T-helper 2 cell (primary cell): Measurements from ENCODE around the gene EHMT2.
A peak's percentile ranks its signal among the peaks of the same experiment; 100 is the strongest.
"Not testable (repeated sequence)": the region's sequence is repeated elsewhere in the genome, so short reads cannot be mapped to it uniquely, and the experiment has no call there.

Experiments
- DNase-seq, 5 experiments: peaks; one replicate each; pipeline versions ENCODE4 v3.0.0 to v3.0.0-alpha.2; 2012 to 2022

EHMT2 gene

GRCh38 chr6:31869343-31869742 lies 28.2 kb downstream of the EHMT2 start:
- DNase-seq, result no peak

DNA sequence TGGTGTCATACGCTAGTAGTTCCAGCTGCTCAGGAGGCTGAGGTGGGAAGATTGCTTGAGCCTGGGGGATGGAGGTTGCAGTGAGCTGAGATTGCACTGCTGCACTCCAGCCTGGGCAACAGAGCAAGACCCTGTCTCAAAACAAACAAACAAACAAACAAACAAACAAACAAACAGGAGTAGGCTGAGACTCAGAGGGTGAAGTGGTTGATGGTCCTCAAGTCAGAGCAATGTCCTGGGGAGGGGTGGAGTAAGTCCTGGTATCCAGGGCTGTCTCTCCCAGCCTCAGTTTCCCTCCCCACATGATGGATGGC lies 28.9 kb downstream of the EHMT2 start:
- DNase-seq, result not testable (repeated sequence)

DNA sequence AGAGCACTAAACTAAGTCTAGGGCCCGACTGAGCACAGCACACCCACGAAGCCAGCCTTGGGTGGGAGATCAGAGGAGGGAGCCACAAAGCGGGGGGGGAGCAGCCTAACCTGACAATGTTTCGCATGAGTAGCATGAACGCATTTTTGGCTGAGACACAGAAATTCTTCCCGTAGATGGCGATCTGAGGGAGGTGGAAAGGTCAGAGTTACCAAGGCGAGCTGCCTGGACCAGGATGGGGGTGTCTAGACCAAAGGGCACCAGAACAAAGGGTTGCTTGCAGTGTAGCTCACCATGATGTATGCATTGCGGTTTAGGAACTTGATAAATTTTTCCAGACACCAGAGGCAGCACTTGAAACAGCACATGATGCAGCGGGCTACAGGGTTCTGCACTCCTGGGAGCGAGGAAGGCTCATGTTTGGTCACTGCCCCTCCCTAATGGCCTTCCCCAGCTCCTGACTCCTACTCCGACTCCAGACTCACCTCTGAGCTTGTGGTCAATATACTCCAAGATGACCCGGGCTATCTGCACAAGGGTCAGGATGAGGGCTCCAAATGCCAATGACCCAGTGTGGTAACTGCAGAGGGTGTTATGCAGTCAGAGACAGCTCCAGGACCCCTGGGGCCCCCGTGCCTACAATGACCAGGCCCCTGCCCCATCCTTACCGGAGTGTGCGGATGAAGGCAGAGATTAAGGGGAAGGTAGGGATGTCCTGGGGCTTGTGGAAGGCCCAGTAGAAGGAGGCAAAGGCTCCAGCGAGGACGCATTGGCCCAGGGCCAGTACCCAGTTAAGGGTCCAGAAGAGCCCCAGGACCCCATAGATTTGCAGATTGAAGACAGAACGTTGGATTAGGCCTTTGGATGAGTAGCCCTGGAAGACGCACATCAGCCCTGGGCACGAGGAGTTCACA lies 32.0 kb downstream of the EHMT2 start:
- no peak for DNase-seq

GRCh38 chr6:31864818-31865204 lies 32.7 kb downstream of the EHMT2 start:
- no peak for DNase-seq

GRCh38 chr6:31864123-31864562 lies 33.4 kb downstream of the EHMT2 start:
- DNase-seq, result not testable (repeated sequence)

DNA sequence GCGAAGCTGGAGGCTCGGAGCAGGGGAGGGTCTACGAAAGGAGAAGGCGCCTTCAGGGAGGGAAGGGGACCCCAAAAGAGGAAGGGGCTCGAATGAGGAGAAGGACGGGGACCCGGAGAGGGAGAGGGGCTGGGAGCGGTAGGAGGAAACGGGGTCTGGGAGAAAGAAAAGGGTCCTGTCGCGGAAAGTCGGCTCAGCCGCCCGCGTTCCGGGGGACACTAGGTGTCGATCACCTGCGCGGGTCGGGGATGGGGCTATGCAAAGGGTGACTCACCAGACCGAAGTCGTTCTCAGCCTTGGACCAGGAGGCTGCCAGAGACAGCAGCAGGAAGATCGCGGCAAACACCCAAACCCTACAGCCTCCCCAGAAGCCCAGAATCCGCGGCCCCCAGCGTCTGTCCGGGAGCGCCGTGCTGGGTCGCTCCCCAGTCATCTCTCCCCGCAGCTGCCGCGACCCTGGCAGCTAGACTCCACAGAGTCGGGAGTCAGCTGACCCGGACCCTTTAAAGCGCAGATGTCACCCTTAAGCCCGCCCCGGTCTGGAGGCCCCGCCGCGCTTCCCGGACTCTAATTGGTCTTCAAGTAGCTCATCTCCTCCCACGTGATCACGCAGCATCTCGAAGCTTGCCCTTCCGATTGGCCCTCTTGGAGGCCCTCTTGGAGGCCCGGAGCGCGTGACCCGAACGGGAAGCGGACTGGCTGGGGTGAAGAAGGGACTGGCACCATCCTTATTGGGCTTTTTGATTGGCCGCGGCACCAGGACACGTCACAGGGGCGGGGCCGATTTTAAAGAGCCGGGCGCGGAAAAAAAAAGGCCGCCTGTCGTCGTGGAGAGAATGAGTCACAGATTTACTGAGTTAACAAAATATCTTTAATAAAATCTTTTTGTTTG lies 34.9 kb downstream of the EHMT2 start, which contains the start of gene NEU1:
TSS of gene NEU1 (minus strand) at position 478 of the 892 bp plus-strand sequence. CDS start at position 433, 45 bp downstream.
- DNase-seq, result peak; percentile 97 to 100 (median 100)

- no peak for DNase-seq
Observed at GRCh38 chr6:31861919-31862343, 35.6 kb downstream of the EHMT2 start.

DNA sequence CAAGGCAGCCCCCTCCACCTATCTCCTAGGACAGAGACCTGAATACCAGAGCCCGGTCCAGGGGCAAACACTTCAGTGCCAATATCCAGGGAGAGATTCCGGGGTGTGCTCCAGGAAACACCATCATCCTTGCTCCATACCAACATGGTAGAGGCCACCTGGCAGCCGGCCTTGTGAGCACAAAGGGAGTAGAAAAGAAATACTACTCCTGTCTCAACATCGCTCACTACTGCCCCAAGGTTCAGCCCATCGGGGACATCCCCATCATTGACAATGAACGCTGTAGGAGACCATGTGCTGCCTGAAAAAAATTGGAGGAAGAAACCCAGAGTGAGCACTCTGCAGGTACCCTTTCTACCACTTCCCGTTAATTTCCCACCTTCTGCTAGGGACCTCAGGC lies 36.3 kb downstream of the EHMT2 start:
- DNase-seq, result no peak

DNA sequence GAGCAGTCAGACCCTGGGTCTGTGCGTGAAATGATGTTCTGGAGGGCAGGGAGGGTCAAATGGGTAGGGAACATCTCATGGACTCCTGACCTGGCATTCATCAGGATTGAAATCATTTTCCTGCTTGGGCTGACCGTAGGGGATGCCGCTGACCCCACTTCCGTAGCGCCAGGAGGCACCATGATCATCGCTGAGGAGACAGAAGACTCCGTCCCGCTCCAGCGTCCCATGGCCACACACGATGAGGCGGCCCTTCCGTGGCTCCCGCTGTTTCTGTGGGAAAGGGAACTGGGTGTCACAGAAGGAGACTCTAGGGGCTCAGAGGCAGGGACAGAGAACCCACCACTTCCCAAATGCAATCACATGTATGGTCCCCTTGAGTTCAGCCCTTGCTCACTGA lies 37.1 kb downstream of the EHMT2 start:
- DNase-seq, result no peak

DNA sequence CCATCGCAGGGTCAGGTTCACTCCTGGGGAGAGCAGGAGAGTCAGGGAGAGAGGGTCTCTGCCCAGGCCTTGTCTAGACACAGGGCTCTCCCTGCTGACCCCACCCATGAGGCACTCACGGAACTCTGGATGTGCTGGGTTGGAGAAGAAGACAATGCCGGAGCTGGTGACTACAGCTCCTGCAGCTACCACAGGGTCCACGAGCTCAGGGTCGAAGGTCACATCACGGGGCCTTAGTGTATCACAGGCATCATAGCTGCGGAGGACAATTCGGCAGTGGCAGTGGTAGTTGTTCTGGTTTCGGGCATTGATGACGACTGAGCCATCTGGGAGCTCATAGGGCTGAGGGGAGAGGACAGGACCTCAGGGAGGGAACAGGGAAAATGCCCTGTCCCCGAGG lies 37.6 kb downstream of the EHMT2 start:
- DNase-seq, result no peak

DNA sequence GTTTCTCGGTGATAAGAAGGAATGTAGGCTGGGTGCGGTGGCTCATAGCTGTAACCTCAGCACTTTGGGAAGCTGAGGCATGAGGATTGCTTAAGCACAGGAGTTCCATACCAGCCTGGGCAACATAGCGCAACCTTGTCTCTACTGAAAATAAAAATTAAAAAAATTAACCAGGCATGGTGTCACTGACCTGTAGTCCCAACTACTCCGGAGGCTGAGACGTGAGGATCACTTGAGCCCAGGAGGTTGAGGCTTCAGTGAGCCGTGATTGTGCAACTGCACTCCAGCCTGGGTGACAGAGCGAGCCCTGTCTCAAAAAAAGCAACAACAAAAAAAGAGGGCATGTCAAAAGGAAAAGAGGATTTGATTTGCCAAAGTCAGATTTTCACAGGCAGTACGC lies 38.8 kb downstream of the EHMT2 start:
- DNase-seq, result no peak

DNA sequence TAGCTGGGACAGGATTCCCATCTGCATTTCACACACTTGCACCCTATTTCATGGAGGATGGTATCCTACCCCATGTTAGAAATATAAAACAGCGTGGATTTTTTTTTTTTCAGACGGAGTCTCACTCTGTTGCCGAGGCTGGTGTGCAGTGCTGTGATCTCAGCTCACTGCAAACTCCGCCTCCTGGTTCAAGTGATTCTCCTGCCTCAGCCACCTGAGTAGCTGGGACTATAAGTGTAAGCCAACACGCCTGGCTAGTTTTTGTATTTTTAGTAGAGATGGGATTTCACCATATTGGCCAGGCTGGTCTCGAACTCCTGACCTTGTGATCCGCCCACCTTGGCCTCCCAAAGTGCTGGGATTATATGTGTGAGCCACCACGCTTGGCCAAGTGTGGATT lies 39.7 kb downstream of the EHMT2 start:
- not testable (repeated sequence) for DNase-seq

DNA sequence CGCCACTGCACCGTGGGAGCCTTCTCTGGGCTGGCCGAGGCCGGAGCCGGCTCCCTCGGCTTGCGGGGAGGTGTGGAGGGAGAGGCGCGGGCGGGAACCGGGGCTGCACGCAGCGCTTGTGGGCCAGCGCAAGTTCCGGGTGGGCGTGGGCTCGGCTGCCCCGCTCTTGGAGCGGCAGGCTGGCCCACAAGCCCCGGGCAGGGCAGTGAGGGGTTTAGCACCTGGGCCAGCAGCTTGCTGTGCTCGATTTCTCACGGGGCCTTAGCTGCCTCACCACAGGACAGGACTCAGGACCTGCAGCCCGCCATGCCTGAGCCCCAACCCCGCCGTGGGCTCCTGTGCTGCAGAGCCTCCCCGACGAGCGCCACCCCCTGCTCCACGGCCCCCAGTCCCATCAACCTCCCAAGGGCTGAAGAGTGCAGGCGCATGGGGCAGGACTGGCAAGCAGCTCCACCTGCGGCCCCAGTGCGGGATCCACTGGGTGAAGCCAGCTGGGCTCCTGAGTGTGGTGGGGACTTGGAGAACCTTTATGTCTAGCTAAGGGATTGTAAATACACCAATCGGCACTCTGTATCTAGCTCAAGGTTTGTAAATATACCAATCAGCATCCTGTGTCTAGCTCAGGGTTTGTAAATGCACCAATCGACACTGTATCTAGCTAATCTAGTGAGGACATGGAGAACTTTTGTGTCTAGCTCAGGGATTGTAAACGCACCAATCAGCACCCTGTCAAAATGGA lies 45.3 kb downstream of the EHMT2 start:
- DNase-seq, result not testable (repeated sequence)

- no peak for DNase-seq
Observed at GRCh38 chr6:31851485-31851832, 46.0 kb downstream of the EHMT2 start.

GRCh38 chr6:31850765-31851484 lies 46.6 kb downstream of the EHMT2 start:
- no peak for DNase-seq

DNA sequence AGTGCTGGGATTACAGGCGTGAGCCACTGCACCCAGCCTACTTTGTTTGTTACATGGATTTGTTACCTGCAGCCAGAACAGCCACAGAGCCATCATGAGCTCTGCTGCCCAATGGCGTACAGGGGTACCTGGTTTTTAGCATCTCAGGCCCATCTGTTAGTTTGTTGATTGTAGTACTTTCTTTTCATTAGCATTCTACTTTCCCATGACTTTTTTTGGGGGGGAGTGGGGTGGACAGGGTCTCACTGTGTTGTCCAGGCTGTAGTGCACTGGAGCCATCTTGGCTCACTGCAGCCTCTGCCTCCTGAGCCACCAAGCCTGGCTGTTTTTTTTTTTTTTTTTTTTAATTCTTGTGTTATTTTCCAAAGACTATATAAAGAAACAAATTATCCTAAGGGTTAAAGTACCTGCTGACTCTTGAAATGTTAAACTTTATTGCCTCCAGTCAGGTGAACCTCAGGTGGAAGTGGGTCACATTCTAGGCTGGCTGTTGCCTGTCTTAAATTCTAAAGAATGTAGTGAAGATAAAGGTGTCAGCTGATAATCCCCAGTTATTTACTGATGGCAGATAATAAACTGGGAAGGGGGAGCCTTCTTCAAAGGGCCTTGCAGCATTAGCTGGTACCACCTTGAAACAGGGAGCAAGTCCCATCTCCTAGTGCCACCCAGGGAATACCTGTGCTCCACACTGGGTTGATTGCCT lies 50.1 kb downstream of the EHMT2 start:
- no peak for DNase-seq

DNA sequence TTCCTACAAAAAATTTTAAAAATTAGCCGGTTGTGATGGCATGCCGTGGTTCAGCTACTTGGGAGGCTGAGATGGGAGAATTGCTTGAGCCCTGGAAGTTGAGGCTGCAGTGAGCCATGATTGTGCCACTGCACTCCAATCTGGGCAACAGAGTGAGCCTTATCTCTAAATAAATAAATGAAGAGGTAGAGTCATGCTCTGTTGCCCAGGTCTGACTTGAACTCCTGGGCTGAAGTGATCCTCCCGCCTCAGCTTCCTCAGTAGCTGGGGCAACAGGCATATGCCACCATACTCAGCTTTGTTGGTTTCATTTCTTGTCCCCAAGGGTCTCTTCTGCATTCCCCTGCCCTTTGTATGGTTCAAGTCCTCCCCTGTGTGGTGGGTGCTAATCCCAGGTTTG lies 53.0 kb downstream of the EHMT2 start:
- no peak for DNase-seq

DNA sequence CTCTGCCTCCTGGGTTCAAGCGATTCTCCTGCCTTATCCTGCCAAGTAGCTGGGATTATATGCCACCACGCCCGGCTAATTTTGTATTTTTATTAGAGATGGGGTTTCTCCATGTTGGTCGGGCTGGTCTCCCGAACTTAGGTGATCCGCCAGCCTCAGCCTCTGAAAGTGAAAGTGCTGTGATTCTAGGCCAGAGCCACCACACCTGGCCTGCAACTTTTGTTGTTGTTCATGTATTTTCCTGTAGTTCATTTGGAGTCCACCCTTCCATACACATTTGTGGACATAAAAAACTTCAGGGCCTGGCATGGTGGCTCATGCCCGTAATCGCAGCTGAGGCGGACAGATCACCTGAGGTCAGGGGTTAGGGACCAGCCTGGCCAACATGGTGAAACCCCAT lies 55.4 kb downstream of the EHMT2 start:
- no peak for DNase-seq

GRCh38 chr6:31839779-31840126 lies 57.7 kb downstream of the EHMT2 start:
- DNase-seq, result not testable (repeated sequence)

- DNase-seq, result no peak
Observed at GRCh38 chr6:31838968-31839367, 58.5 kb downstream of the EHMT2 start.

GRCh38 chr6:31838114-31838553 lies 59.4 kb downstream of the EHMT2 start:
- DNase-seq, result not testable (repeated sequence)
